BLaER1 (cell line): ENCODE results near the gene WDR54.
"Not testable (repeated sequence)": the region's sequence is repeated elsewhere in the genome, so short reads cannot be mapped to it uniquely, and the experiment has no call there.

Source experiments
- H3K27ac ChIP-seq: shearing (Covaris generic); formaldehyde crosslinking; 2 replicates; pipeline ENCODE4 v1.8.1; 2022
- H3K27me3 ChIP-seq: shearing (Covaris generic); formaldehyde crosslinking; 2 replicates; pipeline ENCODE4 v1.8.1; 2022
- H3K36me3 ChIP-seq: shearing (Covaris generic); formaldehyde crosslinking; 2 replicates; pipeline ENCODE4 v1.8.1; 2022
- H3K4me1 ChIP-seq: shearing (Covaris generic); formaldehyde crosslinking; 2 replicates; pipeline ENCODE4 v1.8.1; 2022
- H3K4me2 ChIP-seq: shearing (Covaris generic); formaldehyde crosslinking; 2 replicates; pipeline ENCODE4 v1.8.1; 2022
- H3K4me3 ChIP-seq: shearing (Covaris generic); formaldehyde crosslinking; 2 replicates; pipeline ENCODE4 v1.8.1; 2022
- H3K9ac ChIP-seq: shearing (Covaris generic); formaldehyde crosslinking; 2 replicates; pipeline ENCODE4 v1.8.1; 2022
- H3K9me3 ChIP-seq: shearing (Covaris generic); formaldehyde crosslinking; 2 replicates; pipeline ENCODE4 v1.8.1; 2022
- H4K20me1 ChIP-seq: shearing (Covaris generic); formaldehyde crosslinking; 2 replicates; pipeline ENCODE4 v1.8.1; 2022
- Cebpa-rat ChIP-seq: shearing (Covaris generic); IDR thresholded peaks from 2 replicates; pipeline ENCODE4 v1.8.1; 2022

WDR54 gene

GRCh38 chr2:74439373-74439772 is 17.8 kb downstream of the WDR54 start:
- H3K27me3 ChIP-seq = peaks cover 23% of the 10 kb centered on the region
- no peaks in the 10 kb centered on the region for H3K36me3 ChIP-seq
- no peaks in the 10 kb centered on the region for H4K20me1 ChIP-seq
- peaks cover 6% of the 10 kb centered on the region for H3K9me3 ChIP-seq
- H3K4me2 ChIP-seq = peak overlapping the region; percentile 99
- TF ChIP-seq Cebpa-rat = no peak
- H3K27ac ChIP-seq = peak overlapping the region; percentile 93
- peaks cover 70% of the 10 kb centered on the region for H3K4me1 ChIP-seq
- peak overlapping the region; percentile 84 for H3K9ac ChIP-seq
- H3K4me3 ChIP-seq = peak overlapping the region; percentile 75

- H3K4me2 ChIP-seq = peak overlapping the region; percentile 99
- H3K36me3 ChIP-seq = no peaks in the 10 kb centered on the region
- H3K9ac ChIP-seq = peak overlapping the region; percentile 84
- peaks cover 6% of the 10 kb centered on the region for H3K9me3 ChIP-seq
- no peaks in the 10 kb centered on the region for H4K20me1 ChIP-seq
- H3K4me3 ChIP-seq = peak overlapping the region; percentile 75
- H3K27me3 ChIP-seq = peaks cover 23% of the 10 kb centered on the region
- peaks cover 75% of the 10 kb centered on the region for H3K4me1 ChIP-seq
- peak overlapping the region; percentile 93 for H3K27ac ChIP-seq
- no peak for TF ChIP-seq Cebpa-rat
Observed at GRCh38 chr2:74439803-74440377, 18.4 kb downstream of the WDR54 start.

- peak overlapping the region; percentile 75 for H3K4me3 ChIP-seq
- peak overlapping the region; percentile 93 for H3K27ac ChIP-seq
- H3K36me3 ChIP-seq = no peaks in the 10 kb centered on the region
- H3K27me3 ChIP-seq = peaks cover 23% of the 10 kb centered on the region
- H3K9ac ChIP-seq = peak overlapping the region; percentile 84
- peak overlapping the region; percentile 99 for H3K4me2 ChIP-seq
- H4K20me1 ChIP-seq = no peaks in the 10 kb centered on the region
- H3K4me1 ChIP-seq = peaks cover 75% of the 10 kb centered on the region
- TF ChIP-seq Cebpa-rat = no peak
- H3K9me3 ChIP-seq = peaks cover 6% of the 10 kb centered on the region
Observed at GRCh38 chr2:74440378-74441169, 19.0 kb downstream of the WDR54 start.

GRCh38 chr2:74441170-74441689 is 19.7 kb downstream of the WDR54 start:
- peak overlapping the region; percentile 84 for H3K9ac ChIP-seq
- TF ChIP-seq Cebpa-rat = no peak
- H3K4me2 ChIP-seq = peak overlapping the region; percentile 99
- H3K36me3 ChIP-seq = no peaks in the 10 kb centered on the region
- peak overlapping the region; percentile 75; the same call in 1 of the 2 replicates for H3K4me3 ChIP-seq
- peaks cover 23% of the 10 kb centered on the region for H3K27me3 ChIP-seq
- H4K20me1 ChIP-seq = no peaks in the 10 kb centered on the region
- H3K9me3 ChIP-seq = peaks cover 6% of the 10 kb centered on the region
- H3K4me1 ChIP-seq = peaks cover 69% of the 10 kb centered on the region
- H3K27ac ChIP-seq = peak overlapping the region; percentile 93

- no peaks in the 10 kb centered on the region for H4K20me1 ChIP-seq
- peak within 1 kb of the TSS; percentile 99 for H3K4me2 ChIP-seq
- H3K4me3 ChIP-seq = peak within 1 kb of the TSS; percentile 75
- peaks cover 6% of the 10 kb centered on the region for H3K9me3 ChIP-seq
- peaks cover 23% of the 10 kb centered on the region for H3K27me3 ChIP-seq
- H3K27ac ChIP-seq = peak within 1 kb of the TSS; percentile 93
- H3K4me1 ChIP-seq = peaks cover 62% of the 10 kb centered on the region
- TF ChIP-seq Cebpa-rat = no peak
- no peaks in the 10 kb centered on the region for H3K36me3 ChIP-seq
- H3K9ac ChIP-seq = peak within 1 kb of the TSS; percentile 84
Observed at GRCh38 chr2:74441690-74442482, 20.4 kb downstream of the WDR54 start, which contains the start of gene RTKN. TSS of gene RTKN (minus strand) at chr2:74441937. CDS start at chr2:74441816, 121 bp downstream.

- not testable (repeated sequence) for H3K4me2 ChIP-seq, H4K20me1 ChIP-seq, H3K36me3 ChIP-seq, H3K9me3 ChIP-seq, H3K4me3 ChIP-seq, H3K9ac ChIP-seq, H3K27ac ChIP-seq
- H3K27me3 ChIP-seq = peaks cover 23% of the 10 kb centered on the region
- peaks cover 54% of the 10 kb centered on the region for H3K4me1 ChIP-seq
Observed at GRCh38 chr2:74442483-74443297, 21.2 kb downstream of the WDR54 start.

GRCh38 chr2:74444498-74445318 is 23.2 kb downstream of the WDR54 start:
- Histone ChIP-seq H3K9ac (peak overlapping the region; percentile 31; the same call in 1 of the 2 replicates), H3K27me3 (peaks cover 23% of the 10 kb centered on the region), H3K4me1 (peaks cover 34% of the 10 kb centered on the region), H3K9me3 (peaks cover 6% of the 10 kb centered on the region), H3K4me2 (peak overlapping the region; percentile 77), H3K36me3 (no peaks in the 10 kb centered on the region), H3K27ac (peak overlapping the region; percentile 56), H3K4me3 (no peak overlapping the region), H4K20me1 (no peaks in the 10 kb centered on the region)
- no peak for TF ChIP-seq Cebpa-rat

- Histone ChIP-seq H3K4me2 (no peak overlapping the region), H3K27ac (no peak overlapping the region), H3K9ac (no peak overlapping the region), H3K27me3 (peaks cover 4% of the 10 kb centered on the region; the same call in 1 of the 2 replicates), H3K4me1 (peaks cover 23% of the 10 kb centered on the region), H3K36me3 (no peaks in the 10 kb centered on the region), H3K4me3 (no peak overlapping the region), H3K9me3 (no peaks in the 10 kb centered on the region), H4K20me1 (no peaks in the 10 kb centered on the region)
- TF ChIP-seq Cebpa-rat = no peak
Observed at GRCh38 chr2:74447230-74447999, 25.9 kb downstream of the WDR54 start.
